Mucosa of descending colon (tissue), 3 donors: ENCODE measurements around the gene KITLG. TPM values are rescaled to one million over a fixed set of nuclear protein-coding genes. Genes with fewer than 3 reads are reported as not detected.

ENCODE experiments used
- ATAC-seq: fragments of 200-7000 bp; cut with Tn5 transposase; one replicate; pipeline ENCODE4 v1.9.1; 2020; ENCODE audit warnings: mild to moderate bottlenecking, moderate library complexity
- DNase-seq, 3 donors: peaks; one replicate each; pipeline ENCODE4 v3.0.0-alpha.2; 2020
- H3K36me3 ChIP-seq: fragments of 200-600 bp; one replicate; pipeline ENCODE4 v1.8.0; 2021; ENCODE audit warnings: low read depth, mild to moderate bottlenecking
- H3K4me1 ChIP-seq: fragments of 200-600 bp; one replicate; pipeline ENCODE4 v1.8.0; 2021; ENCODE audit warnings: low read depth, mild to moderate bottlenecking
- H3K4me3 ChIP-seq: fragments of 200-600 bp; one replicate; pipeline ENCODE4 v1.8.0; 2021; ENCODE audit warnings: mild to moderate bottlenecking
- H3K9me3 ChIP-seq: fragments of 200-600 bp; one replicate; pipeline ENCODE4 v1.8.0; 2021; ENCODE audit warnings: mild to moderate bottlenecking
- intact Hi-C, 2 donors: fragments of 100-400 bp; cut with DNase I in 1 of 2; cut with micrococcal nuclease in 1 of 2; formaldehyde crosslinking; loops; one replicate each; pipeline versions ENCODE4 v1.11.0 to v1.11.1; 2022; cut with DNase I, micrococcal nuclease
- total RNA-seq, 3 donors: library from RNA; stranded (reverse); fragmentation: NEBNext Ultra II Directional in 2 of 3; extraction: Animal tissue kit (Norgen Biotek cat#: 25700) in 2 of 3; gene quantifications; one replicate each; pipeline versions ENCODE4 v1.2.1 to v1.2.4, GENCODE V29; 2021 to 2023
- TF ChIP-seq, protein P1 (sequence below): fragments of 200-600 bp; IDR thresholded peaks from one replicate; pipeline ENCODE4 v1.8.0; 2022; ENCODE audit warnings: antibody characterized with exemption, mild to moderate bottlenecking
- donor health status: DM: no; HTN: no; CAD: no; lungs with moderate emphysema.
- donor health status: DM: no; HTN: no; CAD: no.
- donor health status: DM: no; HTN: yes; CAD: no.

KITLG gene
- total RNA-seq, 3 donors from 2014 or later, result 28.5 to 96.2 (median 37.4) TPM

DNA sequence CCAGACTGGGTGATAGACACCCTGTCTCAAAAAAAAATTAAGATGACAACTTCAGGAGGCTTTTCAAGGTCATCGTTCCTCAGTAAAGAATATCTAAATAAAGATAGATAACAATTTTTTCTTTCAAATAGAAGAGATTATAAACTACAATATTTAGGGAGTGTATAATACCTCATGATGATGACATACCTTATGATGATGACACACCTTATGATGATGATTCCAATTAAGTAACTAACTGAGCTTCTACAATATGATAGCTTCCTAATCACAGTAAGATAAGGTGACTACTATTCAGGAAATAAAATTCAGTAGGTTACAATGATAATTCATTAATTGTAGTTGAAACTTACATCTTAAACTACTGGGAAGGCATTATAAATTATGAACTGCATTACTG, 40.4 kb downstream of the KITLG start:
- Histone ChIP-seq H3K4me1 (no peaks in the 10 kb centered on the region), H3K36me3 (no peaks in the 10 kb centered on the region), H3K4me3 (no peak overlapping the region), H3K9me3 (no peaks in the 10 kb centered on the region)
- DNase-seq (no peak), ATAC-seq (no peak)
- TF ChIP-seq, protein P1, sequence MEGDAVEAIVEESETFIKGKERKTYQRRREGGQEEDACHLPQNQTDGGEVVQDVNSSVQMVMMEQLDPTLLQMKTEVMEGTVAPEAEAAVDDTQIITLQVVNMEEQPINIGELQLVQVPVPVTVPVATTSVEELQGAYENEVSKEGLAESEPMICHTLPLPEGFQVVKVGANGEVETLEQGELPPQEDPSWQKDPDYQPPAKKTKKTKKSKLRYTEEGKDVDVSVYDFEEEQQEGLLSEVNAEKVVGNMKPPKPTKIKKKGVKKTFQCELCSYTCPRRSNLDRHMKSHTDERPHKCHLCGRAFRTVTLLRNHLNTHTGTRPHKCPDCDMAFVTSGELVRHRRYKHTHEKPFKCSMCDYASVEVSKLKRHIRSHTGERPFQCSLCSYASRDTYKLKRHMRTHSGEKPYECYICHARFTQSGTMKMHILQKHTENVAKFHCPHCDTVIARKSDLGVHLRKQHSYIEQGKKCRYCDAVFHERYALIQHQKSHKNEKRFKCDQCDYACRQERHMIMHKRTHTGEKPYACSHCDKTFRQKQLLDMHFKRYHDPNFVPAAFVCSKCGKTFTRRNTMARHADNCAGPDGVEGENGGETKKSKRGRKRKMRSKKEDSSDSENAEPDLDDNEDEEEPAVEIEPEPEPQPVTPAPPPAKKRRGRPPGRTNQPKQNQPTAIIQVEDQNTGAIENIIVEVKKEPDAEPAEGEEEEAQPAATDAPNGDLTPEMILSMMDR, result no peak
- intact Hi-C loops, result no loop called here

DNA sequence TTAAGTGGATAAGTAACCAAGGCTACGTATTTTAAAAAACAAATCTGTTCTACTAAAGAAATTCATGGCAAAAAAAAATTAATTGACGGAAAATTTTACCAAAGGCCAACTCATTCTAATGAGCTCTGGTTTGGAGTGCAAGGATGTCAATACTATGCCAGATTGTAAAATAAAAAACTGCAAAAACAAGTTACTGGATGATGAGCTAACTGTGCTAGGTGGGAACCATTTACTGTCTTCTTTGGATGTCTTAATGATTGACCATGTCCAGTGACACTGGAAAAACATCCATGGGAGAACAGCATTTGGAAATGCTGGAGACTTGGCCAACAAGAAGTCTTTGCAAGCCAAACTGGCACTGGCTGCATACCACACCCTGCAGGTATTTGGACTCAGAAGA, 41.6 kb downstream of the KITLG start:
- H3K4me3 ChIP-seq, result no peak overlapping the region
- ATAC-seq, result no peak
- TF ChIP-seq, protein P1, result no peak

DNA sequence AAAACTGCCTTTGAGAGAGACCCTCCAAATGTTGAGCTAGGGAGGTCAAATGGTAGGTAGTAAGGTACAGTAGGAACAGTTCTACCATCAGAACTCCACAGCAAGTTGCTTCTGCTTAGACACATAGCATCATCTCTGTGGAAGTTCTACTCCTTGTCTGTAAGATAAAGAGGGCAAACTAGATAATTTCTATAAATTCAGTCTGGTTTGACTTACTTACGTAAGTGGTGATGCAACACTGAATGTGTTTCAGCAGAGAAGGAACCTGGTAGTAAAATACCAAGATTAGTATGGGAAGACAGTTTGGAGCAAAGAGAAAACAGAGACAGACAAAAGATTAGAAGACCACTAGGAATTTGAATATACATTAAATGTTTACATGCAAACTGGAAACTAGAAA, 42.0 kb downstream of the KITLG start:
- Histone ChIP-seq H3K4me3 (no peak overlapping the region), H3K36me3 (no peaks in the 10 kb centered on the region), H3K9me3 (no peaks in the 10 kb centered on the region), H3K4me1 (no peaks in the 10 kb centered on the region)
- DNase-seq (no peak), ATAC-seq (no peak)
- intact Hi-C loops, result no loop called here
- TF ChIP-seq, protein P1, result no peak

More for the DNA sequence above, 41.6 kb downstream of the KITLG start:
- intact Hi-C loops, result no loop called here
- no peaks in the 10 kb centered on the region for H3K36me3 ChIP-seq
- H3K4me1 ChIP-seq, result no peaks in the 10 kb centered on the region
- DNase-seq, result no peak
- no peaks in the 10 kb centered on the region for H3K9me3 ChIP-seq

DNA sequence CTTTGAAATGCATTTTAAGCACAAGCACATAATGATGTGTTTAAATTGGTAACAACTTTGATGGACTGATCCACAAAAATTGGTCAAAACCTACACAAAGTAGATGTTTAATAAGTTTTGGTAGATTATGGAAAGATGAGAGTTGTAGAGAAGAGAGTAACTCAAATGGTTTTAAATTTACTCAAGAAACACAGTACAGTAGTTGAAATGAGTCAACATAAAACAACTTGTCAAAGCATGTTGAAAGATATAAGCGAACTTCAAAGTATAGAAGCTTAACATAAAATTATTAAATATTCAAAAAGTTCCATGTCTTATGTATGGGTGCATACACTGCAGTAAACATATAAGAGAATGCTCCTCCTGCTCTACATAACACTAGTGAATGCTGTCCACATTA, 49.4 kb downstream of the KITLG start:
- Histone ChIP-seq H3K4me1 (no peaks in the 10 kb centered on the region), H3K4me3 (no peak overlapping the region), H3K36me3 (no peaks in the 10 kb centered on the region), H3K9me3 (no peaks in the 10 kb centered on the region)
- intact Hi-C loops, result no loop called here
- DNase-seq, result no peak
- ATAC-seq, result no peak
- TF ChIP-seq, protein P1, result no peak

DNA sequence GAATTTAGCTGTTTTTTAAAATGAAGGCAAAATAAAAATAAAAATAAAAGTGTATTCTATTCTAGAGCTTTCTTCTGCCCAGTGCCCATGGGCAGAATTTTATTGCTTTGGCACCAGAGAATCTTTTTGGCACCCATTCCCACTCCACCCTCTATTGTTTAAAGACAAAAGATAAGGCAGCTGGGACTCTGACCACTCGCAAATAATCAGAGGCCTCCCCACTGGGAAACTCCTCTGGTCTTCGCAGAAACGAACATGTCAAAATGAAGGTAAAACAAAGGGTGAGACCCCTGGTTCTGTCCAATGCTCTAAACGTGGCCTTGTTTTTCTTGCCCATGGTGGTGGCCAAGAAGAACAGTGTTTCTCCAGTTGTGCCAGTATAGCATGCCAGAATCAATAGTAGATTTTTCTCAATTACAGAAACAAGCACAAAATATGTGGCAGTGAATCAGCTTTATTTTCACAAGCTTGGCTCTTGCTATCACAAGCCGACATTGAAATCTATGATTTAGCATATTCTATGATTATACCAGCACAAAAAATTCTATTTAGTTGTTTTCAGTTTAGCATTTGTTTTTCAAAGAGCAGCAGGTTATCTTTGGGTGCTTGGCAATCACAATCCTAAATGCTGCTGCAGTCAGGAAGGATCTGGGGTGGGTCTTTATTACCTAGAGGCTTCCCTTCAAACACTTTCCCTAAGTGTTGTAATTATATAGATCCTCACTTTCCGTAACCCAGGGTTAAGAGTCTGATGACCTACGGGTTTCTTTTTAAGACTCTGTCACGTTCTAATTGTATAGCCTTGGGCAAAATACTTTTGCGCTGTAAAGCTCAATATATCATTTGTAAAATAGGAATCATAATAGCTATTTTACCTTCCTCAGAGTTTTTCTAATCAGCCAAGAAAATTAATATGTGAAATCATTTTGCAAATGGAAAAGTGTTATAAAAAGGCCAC, 50.5 kb downstream of the KITLG start:
- Histone ChIP-seq H3K36me3 (no peaks in the 10 kb centered on the region), H3K4me3 (no peak overlapping the region), H3K4me1 (no peaks in the 10 kb centered on the region), H3K9me3 (no peaks in the 10 kb centered on the region)
- TF ChIP-seq, protein P1, result no peak
- peak in 1 of 3 donors; percentile 25 for DNase-seq
- intact Hi-C loops, result no loop called here
- ATAC-seq, result peak; percentile 49
